K562 (cell line): ENCODE measurements around the gene NRXN3. TPM values are rescaled to one million over a fixed set of nuclear protein-coding genes. Genes with fewer than 3 reads are reported as not detected.

Experiments
- ATAC-seq: fragments of 200-7000 bp; cut with Tn5 transposase; 3 replicates; pipeline ENCODE4 v1.9.1; 2020; ENCODE audit warnings: moderate library complexity
- BruUV-seq: library from RNA; stranded (reverse); fragments of 400-500 nt; replicated peaks from 2 replicates; lab custom pipeline; 2021; lab: Mats Ljungman, UMichigan
- CTCF ChIA-PET: fragments of 300-600 bp; formaldehyde crosslinking; extraction: SDS; loops from one replicate; lab custom pipeline; 2021; ENCODE audit warnings: low intra/inter-chr PET ratio; lab: Yijun Ruan, JAX
- POLR2A ChIA-PET: fragments of 300-600, 350-650 bp; sonication (Branson Sonifier 250); formaldehyde crosslinking; extraction: SDS; loops from one replicate; lab custom pipeline; 2021; ENCODE audit warnings: antibody characterized with exemption, inconsistent platforms; lab: Yijun Ruan, JAX
- DNase-seq, 4 experiments: peaks; one replicate each; pipeline versions ENCODE4 v3.0.0 to v3.0.0-alpha.2; 2011 to 2018; ENCODE audit warnings: low spot score in 3 of 4, mixed read lengths in 3 of 4; ENCODE audit errors: extremely low read depth in 1 of 4
- FAIRE-seq: peaks from 2 replicates; lab custom pipeline; 2011; peaks lifted over from hg19 to GRCh38; lab: Jason Lieb, UNC
- H2AFZ ChIP-seq: 2 replicates; pipeline ENCODE4 v1.6.0; 2011; ENCODE audit warnings: low read depth, low read length, control low read depth, inconsistent platforms
- H3K27ac ChIP-seq: fragments of 200-600 bp; 3 replicates; pipeline ENCODE4 v1.8.0; 2011; ENCODE audit warnings: low read depth, mild to moderate bottlenecking, control low read depth, inconsistent platforms, low read length, moderate library complexity, mixed read lengths; ENCODE audit errors: extremely low read depth
- H3K27me3 ChIP-seq, 2 experiments: fragments of 300-600 bp in 1 of 2; 2 replicates in 1 of 2; 3 replicates in 1 of 2; pipeline versions ENCODE4 v1.6.0 to v1.8.0; 2011; ENCODE audit warnings: inconsistent platforms in 2 of 2, low read length in 2 of 2, mild to moderate bottlenecking in 1 of 2, mixed read lengths in 1 of 2, moderate library complexity in 1 of 2; ENCODE audit not compliant: control insufficient read depth in 2 of 2, insufficient read depth in 2 of 2
- H3K36me3 ChIP-seq: fragments of 300-600 bp; 3 replicates; pipeline ENCODE4 v1.8.0; 2011; ENCODE audit warnings: mild to moderate bottlenecking, low read length, inconsistent platforms; ENCODE audit not compliant: control insufficient read depth, insufficient read depth
- H3K4me1 ChIP-seq, 2 experiments: fragments of 200-600 bp in 1 of 2; replicated peaks in 1 of 2; 2 replicates in 1 of 2; 3 replicates in 1 of 2; pipeline versions ENCODE4 v1.5.1 to v1.8.0; 2011; ENCODE audit warnings: inconsistent platforms in 2 of 2, low read length in 2 of 2, mild to moderate bottlenecking in 1 of 2, mixed read lengths in 1 of 2, moderate library complexity in 1 of 2; ENCODE audit not compliant: control insufficient read depth in 2 of 2, insufficient read depth in 2 of 2
- H3K4me2 ChIP-seq: 2 replicates; pipeline ENCODE4 v1.6.1; 2011; ENCODE audit warnings: low read length, control low read depth, inconsistent platforms, mixed read lengths; ENCODE audit not compliant: insufficient read depth
- H3K4me3 ChIP-seq: fragments of 200-600 bp; sonication (generic), shearing (Covaris generic); 2 replicates; pipeline ENCODE4 v1.5.1; 2016; ENCODE audit warnings: control low read depth, inconsistent platforms
- H3K79me2 ChIP-seq: fragments of 200-600 bp; 3 replicates; pipeline ENCODE4 v1.8.0; 2011; ENCODE audit warnings: low read length, inconsistent platforms; ENCODE audit not compliant: control insufficient read depth, insufficient read depth
- H3K9ac ChIP-seq, 2 experiments: 2 replicates each; pipeline versions ENCODE4 v1.6.0 to v1.6.1; 2011; ENCODE audit warnings: low read depth in 2 of 2, low read length in 2 of 2, control low read depth in 1 of 2, inconsistent platforms in 1 of 2, mild to moderate bottlenecking in 1 of 2, mixed read lengths in 1 of 2; ENCODE audit not compliant: insufficient read depth in 1 of 2
- H3K9me1 ChIP-seq: one replicate; pipeline ENCODE4 v1.6.0; 2011; ENCODE audit warnings: inconsistent platforms, mild to moderate bottlenecking, low read length, moderate library complexity; ENCODE audit not compliant: control insufficient read depth, insufficient read depth
- H3K9me3 ChIP-seq: replicated peaks from 2 replicates; pipeline ENCODE4 v1.5.1; 2011; ENCODE audit warnings: low read depth, low read length, inconsistent platforms; ENCODE audit not compliant: control insufficient read depth, insufficient read depth
- H4K20me1 ChIP-seq: replicated peaks from 2 replicates; pipeline ENCODE4 v1.6.1; 2011; ENCODE audit warnings: low read length, inconsistent platforms, mixed read lengths; ENCODE audit not compliant: control insufficient read depth, insufficient read depth
- CHCHD3 ChIP-seq: fragments of 250-450 bp; sonication (Bioruptor Pico); IDR thresholded peaks from 2 replicates; pipeline ENCODE4 v2.1.2; 2022; ENCODE audit warnings: mild to moderate bottlenecking
- FOSL1 ChIP-seq: fragments of 200-800 bp; sonication (Bioruptor generic); conservative IDR thresholded peaks from 2 replicates; pipeline ENCODE4 v1.6.1; 2016; ENCODE audit warnings: missing genetic modification characterization, missing compliant biosample characterization
- HOXB6 ChIP-seq: fragments of 250-450 bp; sonication (Bioruptor Pico); IDR thresholded peaks from 2 replicates; pipeline ENCODE4 v1.5.1; 2022; ENCODE audit warnings: mild to moderate bottlenecking, borderline replicate concordance
- KAT7 ChIP-seq: sonication (generic); formaldehyde crosslinking; IDR thresholded peaks from 2 replicates; pipeline ENCODE4 v1.8.0; 2022; ENCODE audit warnings: missing genetic modification reagents, mild to moderate bottlenecking, borderline replicate concordance
- MTA3 ChIP-seq: fragments of 450-650 bp; formaldehyde crosslinking; IDR thresholded peaks from 2 replicates; pipeline ENCODE4 v1.6.1; 2017; ENCODE audit warnings: mild to moderate bottlenecking, borderline replicate concordance
- PPARD ChIP-seq: fragments of 250-450 bp; sonication (Bioruptor Pico); IDR thresholded peaks from 2 replicates; pipeline ENCODE4 v1.8.0; 2022; ENCODE audit warnings: inconsistent platforms, mild to moderate bottlenecking, moderate library complexity
- PYGO2 ChIP-seq: fragments of 450-650 bp; IDR thresholded peaks from 2 replicates; pipeline ENCODE4 v1.6.1; 2016; ENCODE audit warnings: mild to moderate bottlenecking, missing genetic modification characterization, moderate library complexity, missing compliant biosample characterization
- RAD21 ChIP-seq, 2 experiments: fragments of 250-450 bp in 1 of 2; fragments of 450-650 bp in 1 of 2; sonication (Bioruptor Pico) in 1 of 2; formaldehyde crosslinking in 1 of 2; IDR thresholded peaks in 1 of 2; conservative IDR thresholded peaks in 1 of 2; 2 replicates each; pipeline versions ENCODE4 v1.4.0 to v1.8.0; 2020 to 2022; ENCODE audit warnings: mild to moderate bottlenecking in 2 of 2, moderate library complexity in 1 of 2
- RREB1 ChIP-seq: fragments of 250-450 bp; sonication (Bioruptor Pico); IDR thresholded peaks from 2 replicates; pipeline ENCODE4 v1.4.0; 2020
- SMAD3 ChIP-seq: fragments of 450-650 bp; formaldehyde crosslinking; conservative IDR thresholded peaks from 2 replicates; pipeline ENCODE4 v1.4.0; 2020; ENCODE audit warnings: mild to moderate bottlenecking
- ZNF217 ChIP-seq: sonication (generic); formaldehyde crosslinking; IDR thresholded peaks from 2 replicates; pipeline ENCODE4 v1.8.0; 2022; ENCODE audit warnings: mild to moderate bottlenecking, missing genetic modification reagents
- ZNF239 ChIP-seq: fragments of 250-450 bp; sonication (Bioruptor Pico); IDR thresholded peaks from 2 replicates; pipeline ENCODE4 v1.4.0; 2020; ENCODE audit warnings: mild to moderate bottlenecking
- ZNF512 ChIP-seq: IDR thresholded peaks from 2 replicates; pipeline ENCODE4 v1.6.1; 2016; ENCODE audit warnings: missing genetic modification characterization, missing compliant biosample characterization
- WGBS: fragments of 100-300 bp; shearing (Covaris generic); methylation state at CpG from one replicate; pipeline ENCODE4 v1.1.6; 2016; ENCODE audit warnings: low coverage, mixed read lengths; ENCODE audit not compliant: insufficient coverage; ENCODE audit errors: missing lambda C conversion rate; 5-methylcytosine and 5-hydroxymethylcytosine counted together
- in situ Hi-C: fragments of 300-500 bp; cut with MboI; formaldehyde crosslinking; loops from 4 replicates; pipeline ENCODE4 v1.15.0; 2018; ENCODE audit warnings: inconsistent platforms, mixed read lengths
- intact Hi-C: fragments of 100-400 bp; cut with micrococcal nuclease; formaldehyde crosslinking; loops from 2 replicates; pipeline ENCODE4 v1.14.2; 2022
- polyA plus RNA-seq, 8 experiments: library from polyadenylated mRNA; depleted of rRNA in 4 of 8; stranded (reverse) in 5 of 8; unstranded in 3 of 8; fragments of >200 nt; fragmentation: Nextera tagmentation in 2 of 8; fragmentation: Illumina TruSeq in 1 of 8; extraction: Ambion mirVana in 2 of 8; extraction: Trizol in 1 of 8; gene quantifications; 2 replicates each; pipeline versions ENCODE4 v1.2.1 to v1.2.3, GENCODE V29; 2011 to 2014; ENCODE audit warnings: inconsistent platforms in 1 of 8, missing spikeins in 1 of 8
- total RNA-seq, 7 experiments: library from RNA; depleted of rRNA in 6 of 7; stranded (reverse); fragments of >200 nt in 6 of 7; fragmentation: Illumina TruSeq in 2 of 7; extraction: Trizol in 2 of 7; gene quantifications; 2 replicates each; pipeline versions ENCODE4 v1.2.1 to v1.2.3, GENCODE V29; 2011 to 2021; ENCODE audit warnings: low replicate concordance in 1 of 7

NRXN3 gene
- total and polyA plus RNA-seq, 9 of the 15 experiments (the other 6 are each of a cell fraction or from before 2014, with no cell fraction given), result 0.09 TPM; not detected in 8

GRCh38 chr14:79629411-79630287 is 1459.5 kb downstream of the NRXN3 start:
- POLR2A ChIA-PET, result no interaction called here
- H3K4me3 ChIP-seq, result no peak overlapping the region
- BruUV-seq, result no TSS peak
- no peak overlapping the region for H3K9ac ChIP-seq
- H3K79me2 ChIP-seq, result no peaks in the 10 kb centered on the region
- H3K9me1 ChIP-seq, result no peaks in the 10 kb centered on the region
- DNase-seq, result no peak
- 0% methylated on average over 6 of the region's 6 CpGs for WGBS
- no peaks in the 10 kb centered on the region for H3K9me3 ChIP-seq
- FAIRE-seq, result no peak
- no peaks in the 10 kb centered on the region for H3K27me3 ChIP-seq
- TF ChIP-seq ZNF239 (CRISPR knock-in tag) (no peak), MTA3 (no peak), CHCHD3 (CRISPR knock-in tag) (no peak), PPARD (CRISPR knock-in tag) (no peak), PYGO2 (tag) (no peak), KAT7 (CRISPR knock-in tag) (no peak), ZNF217 (CRISPR knock-in tag) (no peak), RAD21 (CRISPR knock-in tag; conservative IDR thresholded peaks at IDR 0.05 in 1 of 2, IDR thresholded peaks at IDR 0.05 in 1 of 2) (no peak), RREB1 (no peak), HOXB6 (CRISPR knock-in tag) (no peak), ZNF512 (tag) (no peak), SMAD3 (CRISPR knock-in tag) (no peak), FOSL1 (tag) (no peak)
- intact Hi-C loops, result no loop called here
- H3K36me3 ChIP-seq, result no peaks in the 10 kb centered on the region
- CTCF ChIA-PET, result no interaction called here
- no peak overlapping the region for H3K27ac ChIP-seq
- in situ Hi-C loops, result no loop called here
- no peak for ATAC-seq
- H3K4me2 ChIP-seq, result no peak overlapping the region
- no peaks in the 10 kb centered on the region for H4K20me1 ChIP-seq
- H2AFZ ChIP-seq, result no peak overlapping the region
- H3K4me1 ChIP-seq, result no peaks in the 10 kb centered on the region
